Kidney (tissue), 14 donors: ENCODE measurements around the gene TRPM5. TPM values are rescaled to one million over a fixed set of nuclear protein-coding genes. Genes with fewer than 3 reads are reported as not detected.

Source experiments
- DNase-seq, 5 donors: peaks; one replicate each; pipeline ENCODE4 v3.0.0-alpha.2; 2013 to 2020
- FAIRE-seq: peaks from 2 replicates; lab custom pipeline; 2012; peaks lifted over from hg19 to GRCh38; lab: Jason Lieb, UNC
- H3K27ac ChIP-seq, 2 donors: one replicate each; pipeline ENCODE4 v1.7.0; 2013; ENCODE audit warnings: low read depth in 2 of 2, low read length in 2 of 2, inconsistent platforms in 1 of 2
- H3K27me3 ChIP-seq: one replicate; pipeline ENCODE4 v1.7.1; 2013; ENCODE audit warnings: low read length, inconsistent platforms; ENCODE audit not compliant: control insufficient read depth, insufficient read depth
- H3K36me3 ChIP-seq, 3 donors: one replicate each; pipeline versions ENCODE4 v1.7.0 to v1.7.1; 2013; ENCODE audit warnings: low read length in 3 of 3, control low read depth in 1 of 3, inconsistent platforms in 1 of 3; ENCODE audit not compliant: insufficient read depth in 3 of 3, control insufficient read depth in 2 of 3
- H3K4me1 ChIP-seq, 3 donors: one replicate each; pipeline versions ENCODE4 v1.7.0 to v1.7.1; 2013; ENCODE audit warnings: low read length in 3 of 3, inconsistent platforms in 1 of 3, low read depth in 1 of 3; ENCODE audit not compliant: control insufficient read depth in 2 of 3, insufficient read depth in 2 of 3
- H3K4me3 ChIP-seq, 3 donors: one replicate each; pipeline versions ENCODE4 v1.7.0 to v1.8.1; 2013; ENCODE audit warnings: low read length in 3 of 3, control low read depth in 1 of 3, inconsistent platforms in 1 of 3
- H3K9ac ChIP-seq, 3 donors: one replicate each; pipeline versions ENCODE4 v1.7.0 to v1.7.1; 2013; ENCODE audit warnings: low read length in 3 of 3, control low read depth in 1 of 3, inconsistent platforms in 1 of 3
- H3K9me3 ChIP-seq, 3 donors: one replicate each; pipeline versions ENCODE4 v1.7.0 to v1.7.1; 2013; ENCODE audit warnings: low read length in 3 of 3, control low read depth in 1 of 3, inconsistent platforms in 1 of 3; ENCODE audit not compliant: control insufficient read depth in 2 of 3, insufficient read depth in 1 of 3
- intact Hi-C: fragments of 100-400 bp; cut with DNase I; formaldehyde crosslinking; loops from one replicate; pipeline ENCODE4 v1.11.1; 2022
- polyA plus RNA-seq: library from polyadenylated mRNA; stranded (reverse); fragments of 350-450 nt; fragmentation: Illumina TruSeq; extraction: RNeasy Lipid Tissue Mini Kit (QIAGEN cat#74804); gene quantifications from one replicate; pipeline ENCODE4 v1.2.3, GENCODE V29; 2014; ENCODE audit warnings: low read depth, low replicate concordance; ENCODE audit not compliant: insufficient read depth
- total RNA-seq: library from RNA; stranded (reverse); fragmentation: NEBNext Ultra II Directional; extraction: Animal tissue kit (Norgen Biotek cat#: 25700); gene quantifications from one replicate; pipeline ENCODE4 v1.2.1, GENCODE V29; 2021
- TF ChIP-seq, protein P1 (sequence below): IDR thresholded peaks from 3 replicates; pipeline ENCODE4 v1.5.1; 2012; ENCODE audit warnings: mild to moderate bottlenecking, moderate library complexity, borderline replicate concordance; ENCODE audit not compliant: insufficient read depth; ENCODE audit errors: extremely low read depth
- donor health status: control.
- donor health status: control.
- donor health status: control.
- donor health status: control.
- donor health status: control.
- donor health status: DM: yes; HTN: yes; CAD: no.
- donor health status: Normal renal cell carcinoma (clear cell type).

TRPM5 gene
- total and polyA plus RNA-seq, 2 donors from 2014 or later: 0.25 to 0.69 TPM

DNA sequence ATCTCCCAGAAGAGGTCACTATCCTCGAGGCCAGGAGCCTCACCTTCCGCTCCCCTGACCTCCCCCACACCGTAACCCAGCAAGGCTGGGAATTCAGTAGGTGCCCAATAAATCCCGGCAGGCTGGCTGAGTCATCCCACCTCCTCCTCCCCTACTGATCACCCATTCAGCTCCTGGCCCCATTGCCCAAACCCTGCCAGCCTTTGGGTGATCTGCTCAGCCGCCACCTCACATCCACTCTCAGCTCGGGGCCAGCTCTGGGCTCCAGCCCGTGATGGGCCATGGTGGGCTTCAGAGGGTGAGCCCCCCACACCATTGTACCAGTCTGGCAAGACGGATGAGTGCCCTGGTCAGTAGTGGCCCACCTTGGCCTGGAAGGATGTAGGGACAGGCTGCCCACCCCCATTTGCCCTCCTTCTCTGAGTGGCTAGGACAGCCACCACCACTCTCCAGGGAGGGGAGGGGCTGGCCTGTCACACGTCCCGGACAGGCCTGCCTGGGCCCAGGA, 8.2 kb downstream of the TRPM5 start:
- Histone ChIP-seq H3K9me3 (no peaks in the 10 kb centered on the region), H3K9ac (no peak overlapping the region), H3K27me3 (no peaks in the 10 kb centered on the region), H3K4me1 (no peaks in the 10 kb centered on the region), H3K27ac (no peak overlapping the region), H3K4me3 (no peak overlapping the region), H3K36me3 (peaks cover 0 to 6% (median 0%) of the 10 kb centered on the region in 3 donors)
- intact Hi-C loops: no loop called here
- FAIRE-seq (no peak), DNase-seq (peak in 1 of 5 donors; percentile 55)
- TF ChIP-seq, protein P1, sequence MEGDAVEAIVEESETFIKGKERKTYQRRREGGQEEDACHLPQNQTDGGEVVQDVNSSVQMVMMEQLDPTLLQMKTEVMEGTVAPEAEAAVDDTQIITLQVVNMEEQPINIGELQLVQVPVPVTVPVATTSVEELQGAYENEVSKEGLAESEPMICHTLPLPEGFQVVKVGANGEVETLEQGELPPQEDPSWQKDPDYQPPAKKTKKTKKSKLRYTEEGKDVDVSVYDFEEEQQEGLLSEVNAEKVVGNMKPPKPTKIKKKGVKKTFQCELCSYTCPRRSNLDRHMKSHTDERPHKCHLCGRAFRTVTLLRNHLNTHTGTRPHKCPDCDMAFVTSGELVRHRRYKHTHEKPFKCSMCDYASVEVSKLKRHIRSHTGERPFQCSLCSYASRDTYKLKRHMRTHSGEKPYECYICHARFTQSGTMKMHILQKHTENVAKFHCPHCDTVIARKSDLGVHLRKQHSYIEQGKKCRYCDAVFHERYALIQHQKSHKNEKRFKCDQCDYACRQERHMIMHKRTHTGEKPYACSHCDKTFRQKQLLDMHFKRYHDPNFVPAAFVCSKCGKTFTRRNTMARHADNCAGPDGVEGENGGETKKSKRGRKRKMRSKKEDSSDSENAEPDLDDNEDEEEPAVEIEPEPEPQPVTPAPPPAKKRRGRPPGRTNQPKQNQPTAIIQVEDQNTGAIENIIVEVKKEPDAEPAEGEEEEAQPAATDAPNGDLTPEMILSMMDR: no peak

DNA sequence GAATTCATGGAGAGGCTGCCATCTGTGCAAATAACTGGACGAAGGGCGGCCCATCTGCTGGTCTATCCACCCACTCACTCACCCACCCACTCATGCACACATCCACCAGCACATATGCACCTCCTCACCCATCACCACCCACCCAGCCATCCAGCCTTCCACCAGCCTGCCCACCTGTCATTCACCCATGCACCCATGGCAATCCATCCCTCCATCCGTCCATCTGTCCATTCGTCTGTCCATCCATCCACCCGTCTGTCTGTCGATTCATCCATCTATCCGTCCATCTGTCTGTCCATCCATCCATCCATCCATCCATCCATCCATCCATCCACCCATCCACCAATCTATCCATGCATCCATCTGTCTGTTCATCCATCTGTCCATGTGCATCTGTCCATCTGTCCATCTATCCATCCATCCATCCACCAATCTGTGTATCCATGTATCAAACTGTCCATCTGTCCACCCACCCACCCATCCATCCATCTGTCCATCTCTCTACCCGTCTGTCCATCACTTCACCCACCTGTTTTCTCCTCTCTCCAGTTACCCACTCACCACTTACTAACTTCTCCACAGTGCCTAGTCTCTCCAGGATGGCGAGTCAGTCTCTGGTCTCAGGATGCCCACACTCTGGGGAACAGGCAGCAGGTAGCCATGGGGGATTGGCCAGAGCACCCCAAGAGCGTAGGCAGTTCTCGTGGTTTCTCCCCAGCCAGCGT, 8.9 kb downstream of the TRPM5 start:
- no peaks in the 10 kb centered on the region for H3K4me1 ChIP-seq
- DNase-seq (peak in 1 of 5 donors; percentile 32), FAIRE-seq (no peak)

DNA sequence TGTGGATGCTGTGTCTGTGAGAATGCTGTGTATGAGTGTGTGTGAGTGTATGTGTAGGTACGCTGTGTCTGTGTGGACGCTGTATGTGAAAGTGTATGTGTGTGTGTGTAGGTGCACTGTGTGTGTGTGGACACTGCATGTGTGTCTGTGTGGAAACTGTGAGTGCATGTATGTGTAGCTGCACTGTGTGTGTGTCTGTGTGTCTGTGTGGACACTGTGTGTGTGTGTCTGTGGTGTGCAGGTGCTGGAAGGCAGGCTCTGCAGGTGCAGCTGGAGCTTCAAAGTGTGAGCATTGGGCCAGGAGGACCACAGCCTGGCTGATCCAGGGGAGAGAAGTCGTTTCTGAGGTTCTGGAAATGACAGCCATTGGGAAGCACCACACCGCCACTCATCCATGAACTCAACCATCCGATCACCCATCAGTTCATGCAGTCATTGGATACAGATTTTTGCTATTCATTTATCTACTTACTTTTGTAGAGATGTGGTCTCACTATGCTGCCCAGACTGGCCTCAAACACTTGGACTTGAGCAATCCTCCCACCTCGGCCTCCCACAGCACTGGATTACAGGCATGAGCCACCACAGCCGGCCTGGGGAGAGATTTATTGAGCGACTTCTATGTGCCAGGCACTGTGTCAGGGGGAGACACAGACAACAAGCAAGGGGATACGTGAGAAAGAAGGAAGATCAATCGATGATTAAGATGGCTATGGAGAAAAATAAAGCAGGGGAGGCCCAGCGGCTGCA, 9.6 kb downstream of the TRPM5 start:
- TF ChIP-seq, protein P1: no peak
- Histone ChIP-seq H3K4me1 (no peaks in the 10 kb centered on the region), H3K27me3 (no peaks in the 10 kb centered on the region), H3K9ac (no peak overlapping the region), H3K9me3 (no peaks in the 10 kb centered on the region), H3K36me3 (peaks cover 0 to 6% (median 0%) of the 10 kb centered on the region in 3 donors), H3K4me3 (no peak overlapping the region), H3K27ac (no peak overlapping the region)
- intact Hi-C loops: no loop called here
- FAIRE-seq (no peak), DNase-seq (peak in 1 of 5 donors; percentile 15)

More for the DNA sequence above, 8.9 kb downstream of the TRPM5 start:
- Histone ChIP-seq H3K4me3 (no peak overlapping the region), H3K36me3 (peaks cover 0 to 6% (median 0%) of the 10 kb centered on the region in 3 donors), H3K27ac (no peak overlapping the region), H3K9me3 (no peaks in the 10 kb centered on the region), H3K9ac (no peak overlapping the region), H3K27me3 (no peaks in the 10 kb centered on the region)
- TF ChIP-seq, protein P1: no peak
- intact Hi-C loops: no loop called here
